8988T (cell line): ENCODE data around the gene OGFOD3.
"Not testable (repeated sequence)": the region's sequence is repeated elsewhere in the genome, so short reads cannot be mapped to it uniquely, and the experiment has no call there.

Experiments
- DNase-seq: peaks from one replicate; pipeline ENCODE4 v3.0.0; 2011

OGFOD3 gene

DNA sequence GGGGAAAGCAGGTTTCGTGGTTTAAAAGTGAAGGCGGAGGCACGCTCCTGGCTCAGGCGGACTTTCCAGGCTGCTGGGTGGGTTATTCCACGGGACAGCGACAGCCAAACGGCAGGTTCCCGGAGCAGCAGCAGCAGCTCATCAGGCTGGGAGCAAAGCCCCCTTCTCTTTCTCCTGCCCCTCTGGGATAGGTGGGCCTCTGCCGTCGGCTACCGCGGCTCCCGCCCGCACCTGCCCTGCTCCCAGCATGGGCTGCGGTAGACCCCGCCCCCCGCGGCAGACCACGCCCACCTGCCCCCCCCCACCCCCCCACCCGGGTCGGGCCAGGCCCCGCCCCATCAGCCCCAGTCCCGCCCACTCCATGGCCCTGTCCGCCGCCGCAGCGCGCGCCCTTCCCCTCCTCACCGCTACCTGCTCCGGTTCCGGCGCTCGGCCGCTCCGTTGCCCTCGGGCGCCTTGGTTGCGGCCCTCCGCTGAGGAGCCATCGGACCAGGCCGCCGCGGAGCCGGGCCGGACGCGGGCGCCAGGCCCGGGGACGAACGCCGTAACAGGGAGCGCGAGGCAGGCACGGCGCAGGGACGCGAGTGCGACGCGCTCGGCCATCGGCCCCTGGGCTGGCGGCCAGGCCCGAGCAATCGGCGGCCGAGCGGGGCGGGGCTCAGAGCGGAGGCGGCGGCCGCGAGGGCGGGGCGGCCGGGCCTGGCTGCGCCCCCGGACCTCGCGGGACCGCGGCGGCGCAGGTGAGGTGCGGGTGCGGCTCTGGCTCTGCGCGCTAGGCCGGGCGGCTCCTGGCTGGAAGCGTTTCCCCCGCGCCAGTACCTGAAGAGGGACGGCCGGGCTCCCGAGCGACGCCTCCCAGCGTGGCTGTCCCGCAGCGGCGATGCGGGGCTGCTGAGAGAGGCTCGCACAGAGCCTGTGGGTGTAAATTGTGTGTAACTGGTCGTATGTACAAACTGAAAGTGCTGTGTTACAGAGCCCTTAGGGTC is at the start of gene OGFOD3, which contains the start of gene HEXD:
Gene OGFOD3, minus strand, starts transcription at position 586 of the 986 bp plus-strand sequence. Its CDS starts 101 bp downstream, at position 485.
Gene HEXD, plus strand, starts transcription at position 347 of the 986 bp plus-strand sequence. CDS start 1,453 bp downstream, outside the sequence.
- DNase-seq: peak; percentile 85

GRCh38 chr17:82465023-82465603 is 46.7 kb upstream of the OGFOD3 start:
- no peak for DNase-seq

DNA sequence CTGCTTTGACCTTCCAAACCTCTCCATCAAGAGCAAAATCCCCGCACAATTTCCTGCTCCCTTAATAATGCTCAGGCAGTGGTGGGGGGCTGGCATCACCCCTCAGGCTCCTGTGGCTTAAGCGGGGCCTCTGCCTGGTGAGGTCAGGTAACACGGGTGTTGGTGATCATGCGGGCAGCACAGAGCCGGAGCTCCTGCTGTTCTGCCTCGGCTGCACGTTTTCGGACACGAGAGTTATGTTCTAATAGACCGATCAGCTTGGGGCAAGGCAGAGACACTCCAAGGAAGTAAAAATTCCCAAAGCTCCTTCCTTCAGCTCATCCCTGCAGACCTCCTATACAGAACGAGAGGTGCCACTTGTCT is 46.2 kb upstream of the OGFOD3 start:
- DNase-seq: no peak

- no peak for DNase-seq
Measured at GRCh38 chr17:82463925-82464566, 45.7 kb upstream of the OGFOD3 start.

- DNase-seq: no peak
Measured at GRCh38 chr17:82463391-82463790, 45.0 kb upstream of the OGFOD3 start.

GRCh38 chr17:82461827-82462524 is 43.6 kb upstream of the OGFOD3 start:
- no peak for DNase-seq

- DNase-seq: not testable (repeated sequence)
Measured at GRCh38 chr17:82459936-82460335, 41.5 kb upstream of the OGFOD3 start.

DNA sequence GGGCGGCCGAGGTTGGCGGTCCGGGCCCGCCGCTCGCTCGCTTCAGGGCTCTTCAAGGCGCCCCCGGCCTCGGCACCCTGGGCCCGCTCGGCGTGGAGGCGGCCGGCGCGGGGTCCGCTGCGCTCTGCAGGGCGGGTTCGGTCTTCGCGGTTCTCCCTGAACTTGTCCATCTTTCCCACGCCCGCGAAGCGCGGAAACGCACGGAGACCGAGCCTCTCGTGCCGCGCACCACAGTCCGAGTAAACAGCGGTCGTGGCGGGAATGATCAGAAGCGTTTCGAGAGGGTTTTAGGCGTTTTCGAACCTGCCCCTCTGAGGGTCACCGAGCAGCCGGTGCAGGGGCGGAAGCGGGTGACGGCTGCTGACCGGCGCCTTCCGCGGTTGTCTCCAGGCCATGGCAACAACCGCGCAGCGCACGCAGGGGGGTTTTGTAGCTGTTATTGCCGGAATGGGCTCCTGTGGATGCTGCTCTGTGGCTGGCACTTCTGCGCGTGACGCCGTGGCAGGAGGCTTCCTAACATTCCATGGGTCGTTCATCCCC is 40.6 kb upstream of the OGFOD3 start:
- no peak for DNase-seq

DNA sequence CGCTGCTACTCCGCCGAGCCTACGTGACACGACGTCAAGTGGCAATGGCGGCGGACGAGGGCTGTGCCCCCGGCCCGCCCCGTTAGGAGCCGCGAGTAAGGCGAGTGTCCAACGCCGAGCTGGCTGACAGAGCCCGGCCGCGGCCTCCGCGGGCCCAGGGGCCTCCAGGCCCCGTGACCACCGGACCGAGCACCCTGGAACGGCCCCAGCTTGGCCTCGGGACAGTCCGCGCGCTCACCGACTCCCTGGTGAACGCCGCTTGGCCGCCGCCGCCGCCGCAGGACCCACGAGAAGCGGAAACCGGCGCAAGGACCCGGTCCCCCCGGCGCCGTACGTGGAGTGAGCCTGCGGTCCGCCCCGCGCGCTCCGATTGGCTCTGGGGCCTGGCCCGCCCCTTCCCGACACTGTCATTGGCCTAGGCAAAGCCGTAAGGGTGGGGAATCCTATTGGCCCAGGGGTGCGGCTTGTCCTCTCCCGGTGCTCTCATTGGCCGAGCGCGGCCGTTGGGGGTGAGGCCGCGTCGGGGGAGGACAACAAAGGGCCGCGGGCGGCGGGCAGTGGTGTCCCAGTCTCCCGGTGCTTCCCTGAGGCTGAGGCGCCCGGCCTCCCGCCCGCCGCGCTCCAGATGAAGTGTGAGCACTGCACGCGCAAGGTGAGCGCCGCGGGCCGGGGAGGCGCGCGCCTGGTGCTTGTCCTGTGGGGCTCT is 39.9 kb upstream of the OGFOD3 start, which contains the start of gene NARF:
Gene NARF, plus strand, starts transcription at position 563 of the 706 bp plus-strand sequence. Its CDS starts 63 bp downstream, at position 626.
- peak; percentile 88 for DNase-seq

DNA sequence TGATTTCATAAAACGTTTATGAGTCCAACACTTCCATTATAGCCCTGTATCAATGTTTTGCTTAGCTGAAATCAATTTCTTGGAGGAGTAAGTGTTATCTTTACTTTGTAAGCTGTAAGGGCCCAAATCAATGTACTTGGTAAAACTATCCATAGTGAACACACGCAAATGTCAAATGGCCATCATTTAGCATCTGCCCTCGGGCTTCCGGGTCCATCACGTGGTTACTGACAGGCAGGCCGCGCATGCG is 39.5 kb upstream of the OGFOD3 start:
- no peak for DNase-seq

- no peak for DNase-seq
Measured at GRCh38 chr17:82457073-82457928, 38.9 kb upstream of the OGFOD3 start.

GRCh38 chr17:82453706-82454105 is 35.3 kb upstream of the OGFOD3 start:
- DNase-seq: not testable (repeated sequence)

DNA sequence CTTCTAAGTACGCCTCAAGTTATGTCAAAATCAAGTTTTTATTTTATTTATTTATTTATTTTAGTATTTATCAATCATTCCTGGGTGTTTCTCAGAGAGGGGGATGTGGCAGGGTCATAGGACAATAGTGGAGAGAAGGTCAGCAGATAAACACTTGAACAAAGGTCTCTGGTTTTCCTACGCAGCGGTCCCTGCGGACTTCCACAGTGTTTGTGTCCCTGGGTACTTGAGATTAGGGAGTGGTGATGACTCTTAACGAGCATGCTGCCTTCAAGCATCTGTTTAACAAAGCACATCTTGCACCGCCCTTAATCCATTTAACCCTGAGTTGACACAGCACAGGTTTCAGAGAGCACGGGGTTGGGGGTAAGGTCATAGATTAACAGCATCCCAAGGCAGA is 34.8 kb upstream of the OGFOD3 start:
- DNase-seq: not testable (repeated sequence)

DNA sequence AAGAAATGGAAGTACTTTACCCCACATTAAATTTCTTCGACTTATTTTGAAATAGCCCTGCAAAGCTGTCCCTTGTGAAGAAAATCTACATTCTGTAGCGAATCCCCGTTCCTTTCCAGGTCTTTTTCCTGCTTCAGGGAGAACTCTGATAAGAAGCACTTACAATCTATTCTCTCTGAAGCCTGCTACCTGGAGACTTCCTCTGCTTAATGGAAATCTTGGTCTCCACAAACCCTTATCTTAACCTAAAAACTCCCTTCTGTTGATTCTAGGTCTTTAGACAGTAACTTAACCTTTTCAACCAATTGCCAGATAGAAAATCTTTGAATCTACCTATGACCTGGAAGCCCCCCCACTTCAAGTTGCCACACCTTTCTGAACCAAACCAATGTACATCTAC is 33.8 kb upstream of the OGFOD3 start:
- DNase-seq: no peak

DNA sequence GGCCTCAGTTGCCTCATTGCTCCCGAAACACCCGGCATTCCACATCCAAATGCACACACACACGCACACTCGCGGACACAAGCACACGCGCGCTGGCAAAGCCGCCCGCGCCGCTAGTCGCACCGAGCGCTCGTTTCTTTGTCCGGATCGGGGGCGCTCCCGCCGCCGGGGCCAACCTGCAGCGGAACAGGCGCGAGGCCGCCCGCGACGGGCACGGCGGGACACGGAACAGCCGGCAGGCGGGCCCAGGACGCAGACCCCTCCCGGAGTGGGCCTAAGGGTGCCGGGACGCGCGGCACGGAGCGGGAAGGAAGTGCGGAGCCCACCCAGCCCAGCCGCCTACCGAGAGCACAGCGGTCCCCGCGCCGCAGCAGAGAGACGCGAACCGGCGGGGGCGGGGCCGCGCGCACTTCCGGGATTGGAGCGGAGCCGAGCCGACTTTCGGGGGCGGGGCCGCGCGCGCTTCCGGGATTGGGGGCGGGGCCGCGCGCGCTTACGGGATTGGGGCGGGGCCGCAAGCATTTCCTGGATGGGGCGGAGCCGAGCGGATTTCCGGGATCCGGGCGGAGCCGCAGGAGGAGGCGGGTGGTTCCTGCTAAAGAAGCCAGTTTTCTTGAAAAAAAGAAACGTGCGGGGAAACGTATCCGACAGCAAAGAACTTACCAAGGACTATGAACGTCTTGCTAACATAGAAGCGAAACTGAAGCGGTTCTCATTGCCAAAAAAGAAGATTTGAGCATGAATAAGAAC is 32.1 kb upstream of the OGFOD3 start, which contains the start of gene CYBC1:
Gene CYBC1, minus strand, starts transcription at position 396 of the 750 bp plus-strand sequence. CDS start 1,498 bp downstream, outside the sequence.
- DNase-seq: no peak

GRCh38 chr17:82449883-82450356 is 31.5 kb upstream of the OGFOD3 start:
- DNase-seq: no peak

DNA sequence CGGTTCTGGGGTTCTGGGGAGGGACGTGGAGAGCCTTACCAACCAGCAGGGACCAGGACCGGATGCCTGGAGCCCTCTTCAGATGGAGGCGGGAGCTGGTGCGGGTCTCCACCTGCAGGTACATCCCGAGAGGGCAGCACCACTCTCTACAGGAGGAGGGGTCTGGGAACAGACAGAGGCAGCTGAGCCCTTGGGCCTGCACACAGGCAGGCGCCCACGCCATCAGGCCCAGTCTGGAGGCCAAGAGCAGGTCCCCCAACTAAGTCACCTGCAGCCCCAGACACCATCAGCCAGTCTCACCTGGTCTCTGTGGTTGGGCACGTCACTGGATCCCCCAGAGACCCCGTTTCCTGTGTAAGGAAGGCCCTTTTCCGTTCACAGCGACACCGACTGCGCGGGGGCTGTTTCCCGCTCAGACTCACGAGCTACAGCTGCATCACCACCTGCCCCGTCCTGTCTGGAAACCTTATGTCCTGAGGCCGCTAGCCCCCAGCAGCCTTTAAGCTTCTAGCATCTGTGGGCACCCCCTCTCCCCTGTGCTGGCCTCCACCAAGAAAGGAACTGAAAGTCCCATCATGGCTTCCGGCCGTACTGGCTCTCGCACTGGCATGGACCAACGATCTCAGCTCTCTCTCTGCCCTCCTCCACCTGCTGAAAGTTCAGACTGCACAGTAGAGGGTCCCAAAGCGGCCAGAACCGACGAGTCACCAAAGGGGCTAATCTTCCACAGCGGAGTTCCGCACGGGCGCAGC is 30.9 kb upstream of the OGFOD3 start:
- DNase-seq: no peak

DNA sequence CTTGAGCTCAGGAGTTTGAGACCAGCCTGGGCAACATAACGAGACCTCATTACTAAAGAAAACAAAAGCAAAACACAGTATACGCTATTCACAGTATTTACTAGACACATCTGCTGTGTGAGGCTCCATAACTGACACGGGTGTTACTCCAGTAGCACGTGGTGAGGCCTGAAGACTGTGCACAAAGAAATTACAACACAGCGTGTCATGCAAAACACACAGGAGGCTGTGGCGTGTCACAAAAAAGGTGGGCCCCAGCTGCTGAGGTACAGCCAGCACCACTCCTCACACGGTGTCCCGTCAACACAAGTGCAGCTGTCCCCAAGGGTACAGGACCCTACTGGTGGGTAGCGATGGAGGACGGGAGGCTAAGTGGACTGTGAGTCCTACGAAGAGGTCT is 29.5 kb upstream of the OGFOD3 start:
- no peak for DNase-seq

- DNase-seq: no peak
Measured at GRCh38 chr17:82446649-82447048, 28.3 kb upstream of the OGFOD3 start.
